A549 (cell line): ENCODE data around the gene RPTOR. TPM values are rescaled to one million over a fixed set of nuclear protein-coding genes. Genes with fewer than 3 reads are reported as not detected.

Source experiments
- ATAC-seq, 2 experiments: fragments of 200-7000 bp in 1 of 2; fragments of >200 bp in 1 of 2; cut with Nextera tagmentation in 1 of 2; cut with Tn5 transposase in 1 of 2; 3 replicates each; pipeline versions ENCODE4 v1.8.0 to v1.9.1; 2018 to 2020; ENCODE audit warnings: mild to moderate bottlenecking in 1 of 2, moderate library complexity in 1 of 2
- CTCF ChIA-PET: fragments of 300-600 bp; sonication (Branson Sonifier 250); formaldehyde crosslinking; extraction: SDS; loops from one replicate; lab custom pipeline; 2021; ENCODE audit warnings: antibody characterized with exemption, inconsistent platforms; lab: Yijun Ruan, JAX
- POLR2A ChIA-PET: fragments of 350-600 bp; formaldehyde crosslinking; extraction: SDS; loops from one replicate; lab custom pipeline; 2021; ENCODE audit warnings: antibody characterized with exemption, inconsistent platforms; lab: Yijun Ruan, JAX
- DNase-seq, 2 experiments: peaks; one replicate each; pipeline versions ENCODE4 v3.0.0 to v3.0.0-alpha.2; 2011 to 2016; ENCODE audit warnings: low read depth in 1 of 2, low spot score in 1 of 2
- FAIRE-seq: peaks from 2 replicates; lab custom pipeline; 2011; peaks lifted over from hg19 to GRCh38; lab: Jason Lieb, UNC
- H3K27ac ChIP-seq, 2 experiments: fragments of >200 bp; sonication (Bioruptor Twin); formaldehyde crosslinking; 3 replicates each; pipeline ENCODE4 v1.5.1; 2016 to 2017
- H3K4me1 ChIP-seq: fragments of >200 bp; sonication (Bioruptor Twin); formaldehyde crosslinking; 3 replicates; pipeline ENCODE4 v1.6.1; 2016
- H3K4me2 ChIP-seq: fragments of >200 bp; sonication (Bioruptor Twin); formaldehyde crosslinking; 3 replicates; pipeline ENCODE4 v1.6.1; 2016
- H3K4me3 ChIP-seq: fragments of >200 bp; sonication (Bioruptor Twin); formaldehyde crosslinking; 3 replicates; pipeline ENCODE4 v1.5.1; 2016
- H3K9me3 ChIP-seq: fragments of >200 bp; sonication (Bioruptor Twin); formaldehyde crosslinking; 3 replicates; pipeline ENCODE4 v1.6.1; 2016
- ATOH8 ChIP-seq: fragments of 250-450 bp; sonication (Bioruptor Pico); IDR thresholded peaks from 2 replicates; pipeline ENCODE4 v1.5.0; 2020; ENCODE audit warnings: low read depth, mild to moderate bottlenecking, moderate library complexity
- BCL3 ChIP-seq: fragments of >200 bp; sonication (Bioruptor Twin); formaldehyde crosslinking; IDR thresholded peaks from 3 replicates; pipeline ENCODE4 v1.6.1; 2016
- CBX2 ChIP-seq: fragments of 200-600 bp; sonication (generic); IDR thresholded peaks from 2 replicates; pipeline ENCODE4 v1.6.1; 2016; ENCODE audit warnings: low read depth, mild to moderate bottlenecking, borderline replicate concordance
- CHD4 ChIP-seq: fragments of 200-600 bp; sonication (generic); IDR thresholded peaks from 2 replicates; pipeline ENCODE4 v1.6.1; 2016; ENCODE audit warnings: antibody characterized with exemption, mild to moderate bottlenecking, borderline replicate concordance
- EHF ChIP-seq: fragments of 250-450 bp; sonication (Bioruptor Pico); IDR thresholded peaks from 2 replicates; pipeline ENCODE4 v1.5.0; 2020; ENCODE audit warnings: mild to moderate bottlenecking
- ELK1 ChIP-seq: fragments of 150-350 bp; IDR thresholded peaks from 2 replicates; pipeline ENCODE4 v1.6.1; 2014; ENCODE audit warnings: low read depth, mild to moderate bottlenecking, low read length
- FOXS1 ChIP-seq: fragments of 250-450 bp; sonication (Bioruptor Pico); IDR thresholded peaks from 2 replicates; pipeline ENCODE4 v1.5.0; 2020; ENCODE audit warnings: mild to moderate bottlenecking, moderate library complexity
- GATA3 ChIP-seq: IDR thresholded peaks from 2 replicates; pipeline ENCODE4 v1.6.1; 2012; ENCODE audit warnings: borderline replicate concordance
- HDAC2 ChIP-seq: fragments of 200-600 bp; sonication (generic); IDR thresholded peaks from 2 replicates; pipeline ENCODE4 v1.6.1; 2016
- HMGXB4 ChIP-seq: fragments of 250-450 bp; sonication (Bioruptor Pico); IDR thresholded peaks from 2 replicates; pipeline ENCODE4 v1.5.0; 2021; ENCODE audit warnings: mild to moderate bottlenecking, moderate library complexity, borderline replicate concordance
- MAX ChIP-seq: IDR thresholded peaks from 2 replicates; pipeline ENCODE4 v1.6.1; 2012
- MYC ChIP-seq: IDR thresholded peaks from 2 replicates; pipeline ENCODE4 v1.6.1; 2012; ENCODE audit warnings: mild to moderate bottlenecking, inconsistent platforms, low read length, improper control_type of control experiment, borderline replicate concordance
- NFE2L2 ChIP-seq: fragments of 150-350 bp; conservative IDR thresholded peaks from 2 replicates; pipeline ENCODE4 v1.6.1; 2014; ENCODE audit warnings: low read length
- POLR2A ChIP-seq: IDR thresholded peaks from 2 replicates; pipeline ENCODE4 v1.6.1; 2012; ENCODE audit warnings: mild to moderate bottlenecking, low read length
- POLR2AphosphoS2 ChIP-seq: conservative IDR thresholded peaks from 2 replicates; pipeline ENCODE4 v1.6.1; 2012; ENCODE audit warnings: low read length, improper control_type of control experiment, inconsistent platforms
- RAD21 ChIP-seq, 2 experiments: fragments of >200 bp in 1 of 2; sonication (Bioruptor Twin) in 1 of 2; formaldehyde crosslinking in 1 of 2; IDR thresholded peaks in 1 of 2; conservative IDR thresholded peaks in 1 of 2; 2 replicates in 1 of 2; 3 replicates in 1 of 2; pipeline ENCODE4 v1.6.1; 2012 to 2018; ENCODE audit warnings: inconsistent platforms in 1 of 2
- RCOR1 ChIP-seq: fragments of 150-350 bp; IDR thresholded peaks from 2 replicates; pipeline ENCODE4 v1.6.1; 2014; ENCODE audit warnings: antibody characterized with exemption, low read length, low read depth
- TP53 ChIP-seq: fragments of 250-450 bp; sonication (Bioruptor Pico); IDR thresholded peaks from 2 replicates; pipeline ENCODE4 v1.5.0; 2021; ENCODE audit warnings: mild to moderate bottlenecking, moderate library complexity
- USF2 ChIP-seq: fragments of 450-650 bp; IDR thresholded peaks from 2 replicates; pipeline ENCODE4 v1.6.1; 2014; ENCODE audit warnings: antibody characterized with exemption
- ZFP36 ChIP-seq: fragments of 450-650 bp; IDR thresholded peaks from 2 replicates; pipeline ENCODE4 v1.6.1; 2014; ENCODE audit warnings: borderline replicate concordance; ENCODE audit not compliant: partially characterized antibody
- ZNF302 ChIP-seq: fragments of 250-450 bp; sonication (Bioruptor Pico); IDR thresholded peaks from 2 replicates; pipeline ENCODE4 v1.9.0; 2021; ENCODE audit warnings: inconsistent platforms, mild to moderate bottlenecking, moderate library complexity
- WGBS: methylation state at CpG from one replicate; pipeline ENCODE4 v1.1.6; 2017; ENCODE audit errors: missing lambda C conversion rate; 5-methylcytosine and 5-hydroxymethylcytosine counted together
- polyA plus RNA-seq, 4 experiments: library from polyadenylated mRNA; depleted of rRNA in 3 of 4; stranded (reverse); fragments of >200 nt; fragmentation: RNase III in 1 of 4; extraction: RNeasy Plus Mini Kit Qiagen cat#74134 plus additional on column Dnase treatment in 1 of 4; gene quantifications; 2 replicates in 3 of 4; 3 replicates in 1 of 4; pipeline ENCODE4 v1.2.3, GENCODE V29; 2011 to 2017

Gene RPTOR
- polyA plus RNA-seq, 2 of the 4 experiments (the other 2 are of a cell fraction), result 10.8 to 27.1 TPM

GRCh38 chr17:80847496-80848230, 303.0 kb downstream of the RPTOR start:
- H3K27ac ChIP-seq, result no peak overlapping the region
- 91% methylated on average over 28 of the region's 28 CpGs for WGBS
- CTCF ChIA-PET, result interaction anchor here (0.9 to 2.0 kb wide), 4 partner anchors 9 to 372 kb away, joined by 3 to 6 read pairs (median 5); no protein-coding TSS in a partner anchor
- DNase-seq (no peak), FAIRE-seq (no peak), ATAC-seq (no peak)
- H3K4me1 ChIP-seq, result no peaks in the 10 kb centered on the region
- no peak overlapping the region for H3K4me3 ChIP-seq
- no peaks in the 10 kb centered on the region for H3K9me3 ChIP-seq
- POLR2A ChIA-PET, result no interaction called here
- H3K4me2 ChIP-seq, result no peak overlapping the region
- TF ChIP-seq HDAC2 (no peak), ELK1 (no peak), NFE2L2 (no peak), BCL3 (no peak), CBX2 (no peak), EHF (CRISPR knock-in tag) (no peak), ZFP36 (no peak), ATOH8 (CRISPR knock-in tag) (no peak), CHD4 (no peak)

GRCh38 chr17:80848449-80849102, 303.9 kb downstream of the RPTOR start:
- no peak for ATAC-seq
- CTCF ChIA-PET, result interaction anchor here (0.9 to 2.0 kb wide), 4 partner anchors 9 to 373 kb away, joined by 3 to 6 read pairs (median 5); no protein-coding TSS in a partner anchor
- FAIRE-seq, result no peak

GRCh38 chr17:80849119-80849518, 304.5 kb downstream of the RPTOR start:
- peaks cover 8% of the 10 kb centered on the region; the same call in 1 of the 3 replicates for H3K4me1 ChIP-seq

More at GRCh38 chr17:80848449-80849102, 303.9 kb downstream of the RPTOR start:
- H3K27ac ChIP-seq, result no peak overlapping the region
- H3K9me3 ChIP-seq, result no peaks in the 10 kb centered on the region
- DNase-seq, result no peak
- H3K4me2 ChIP-seq, result no peak overlapping the region
- TF ChIP-seq HMGXB4 (CRISPR knock-in tag) (no peak), RAD21 (conservative IDR thresholded peaks at IDR 0.05 in 1 of 2, IDR thresholded peaks at IDR 0.05 in 1 of 2) (no peak)
- H3K4me1 ChIP-seq, result peaks cover 4% of the 10 kb centered on the region; the same call in 1 of the 3 replicates
- POLR2A ChIA-PET, result no interaction called here
- H3K4me3 ChIP-seq, result no peak overlapping the region
- WGBS, result 86% methylated on average over 21 of the region's 21 CpGs

More at GRCh38 chr17:80849119-80849518, 304.5 kb downstream of the RPTOR start:
- Histone ChIP-seq H3K4me3 (no peak overlapping the region), H3K27ac (no peak overlapping the region)
- FAIRE-seq (no peak), DNase-seq (no peak)
- POLR2A ChIA-PET, result no interaction called here
- 97% methylated on average over 12 of the region's 12 CpGs for WGBS
- TF ChIP-seq MYC (no peak), TP53 (CRISPR knock-in tag) (no peak), NFE2L2 (no peak), GATA3 (no peak), EHF (CRISPR knock-in tag) (no peak), CBX2 (no peak), FOXS1 (CRISPR knock-in tag) (no peak), POLR2A (no peak), MAX (no peak), RCOR1 (no peak), USF2 (no peak), ZNF302 (CRISPR knock-in tag) (no peak), POLR2AphosphoS2 (no peak), HDAC2 (no peak)
- TF ChIP-seq, all 56 proteins: peak for 0
- ATAC-seq, result no peak
- Histone ChIP-seq H3K4me2 (no peak overlapping the region), H3K9me3 (no peaks in the 10 kb centered on the region)
- CTCF ChIA-PET, result interaction anchor here (4.6 kb wide), 1 partner anchor 12 kb away, joined by 19 read pairs; no protein-coding TSS in a partner anchor
